CD4-positive, alpha-beta T cell treated with Interleukin-6 for 4 hours (primary cell): ENCODE measurements around the gene FRMD8.

Source experiments
- DNase-seq: peaks from one replicate; pipeline ENCODE4 v3.0.0-alpha.2; 2020; ENCODE audit warnings: mixed read lengths

Gene FRMD8

DNA sequence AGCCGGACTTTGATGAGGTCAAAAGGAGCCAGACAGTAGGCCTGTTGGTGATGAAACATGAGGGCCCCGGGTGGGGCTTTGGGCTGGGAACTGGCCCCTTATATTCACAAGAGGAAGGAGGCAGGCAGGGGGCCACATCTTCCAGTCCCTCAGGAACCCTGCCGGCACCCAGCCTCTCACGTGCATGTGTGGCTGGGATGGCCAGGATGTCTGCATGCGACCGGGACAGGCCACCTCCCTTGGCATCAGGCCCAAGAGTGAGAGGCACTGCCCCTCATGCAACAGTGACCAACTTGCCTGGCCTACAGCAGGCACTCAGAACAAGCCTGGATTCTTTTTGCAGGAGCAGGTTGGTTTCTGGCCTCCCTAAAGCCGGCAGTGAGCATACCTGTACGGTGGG is 9.4 kb upstream of the FRMD8 start:
- DNase-seq: no peak

DNA sequence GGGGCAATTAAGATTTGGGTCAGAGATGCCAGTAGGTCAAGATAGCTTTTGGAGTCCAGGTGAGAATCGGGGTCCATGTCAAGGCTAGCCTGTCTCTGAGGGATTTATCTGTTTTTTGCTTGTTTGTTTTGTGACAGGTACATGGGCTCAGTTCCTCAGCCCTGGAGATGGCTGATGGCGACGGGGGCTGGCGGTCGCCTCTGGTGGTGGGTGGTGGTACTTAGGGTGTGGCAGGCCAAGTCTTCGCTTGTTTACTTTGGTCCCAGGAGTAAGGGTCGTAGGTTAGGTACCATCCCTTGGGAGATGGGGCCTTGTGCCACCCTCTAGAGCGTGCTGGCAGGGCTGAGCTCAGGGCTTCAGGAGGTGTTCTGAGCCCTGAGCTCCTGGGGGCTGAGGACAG is 8.7 kb upstream of the FRMD8 start:
- no peak for DNase-seq

DNA sequence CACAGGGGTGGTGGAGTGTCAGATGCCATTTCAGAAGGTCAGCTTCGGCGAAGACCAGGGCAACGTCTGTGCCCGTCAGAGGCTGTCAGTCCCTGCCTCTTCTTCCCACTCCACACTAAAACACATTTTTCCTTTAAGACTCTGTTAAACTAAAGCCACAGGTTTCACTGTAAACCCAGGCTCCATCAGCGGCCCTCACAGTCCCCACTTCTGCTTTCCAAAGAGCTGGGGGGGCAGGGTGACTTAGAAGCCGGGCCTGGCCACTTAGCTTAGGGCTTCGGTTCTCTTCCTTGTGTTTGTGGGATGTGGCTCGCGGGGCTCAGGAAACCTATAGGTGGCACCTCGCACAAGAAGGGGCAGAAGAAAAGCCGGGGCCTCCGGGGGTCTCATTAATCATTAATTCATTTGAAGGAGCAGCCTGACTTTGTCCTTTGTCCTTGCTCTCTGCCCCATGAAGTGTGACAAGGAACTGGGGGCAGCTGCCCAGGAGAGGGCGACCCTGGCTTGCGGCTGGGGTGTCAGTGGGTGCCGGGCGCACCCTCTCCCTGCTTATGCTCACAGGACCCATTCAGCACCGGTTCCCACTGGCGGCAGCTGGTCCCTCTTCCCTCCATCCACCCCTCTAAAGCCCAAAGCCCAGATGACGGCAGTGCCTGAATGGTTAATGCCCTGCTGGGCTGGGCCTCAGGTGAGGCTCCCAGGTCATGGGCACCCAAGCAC is 8.1 kb upstream of the FRMD8 start:
- peak; percentile 38 for DNase-seq

DNA sequence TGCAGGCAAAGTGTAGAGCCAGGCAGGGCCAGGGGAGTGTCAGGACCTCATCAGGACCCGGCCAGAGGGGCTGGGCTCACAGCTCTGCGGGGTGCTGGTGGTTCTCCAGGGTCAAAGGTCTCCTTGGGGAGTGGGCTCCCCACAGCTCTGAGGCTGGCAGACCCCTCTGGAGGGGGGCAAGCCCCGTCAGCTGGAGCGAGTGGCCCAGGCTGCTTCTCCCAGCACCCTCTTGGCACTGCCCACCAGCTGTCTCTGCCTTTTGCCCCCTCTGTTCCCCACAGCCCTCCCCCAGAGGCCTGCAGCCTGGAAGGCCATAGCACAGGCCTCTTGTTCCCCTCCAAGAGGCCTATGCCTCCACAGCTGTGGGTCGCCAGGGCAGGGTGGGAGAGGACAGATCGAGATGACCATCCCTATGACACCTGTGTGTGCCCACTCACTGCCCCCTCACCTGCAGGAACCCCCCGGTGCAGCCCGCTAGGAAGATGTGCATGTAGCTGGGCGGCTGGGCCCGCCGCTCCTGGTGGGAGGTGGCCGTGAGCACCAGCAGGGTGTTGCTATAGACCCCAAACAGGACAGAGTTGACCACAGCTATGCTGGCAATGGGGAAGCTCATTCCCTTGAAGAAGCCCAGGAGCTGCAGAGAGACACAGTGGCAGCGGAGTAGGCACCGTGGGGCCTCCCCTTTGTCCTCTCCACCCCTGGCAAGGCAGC is 7.4 kb upstream of the FRMD8 start:
- no peak for DNase-seq

DNA sequence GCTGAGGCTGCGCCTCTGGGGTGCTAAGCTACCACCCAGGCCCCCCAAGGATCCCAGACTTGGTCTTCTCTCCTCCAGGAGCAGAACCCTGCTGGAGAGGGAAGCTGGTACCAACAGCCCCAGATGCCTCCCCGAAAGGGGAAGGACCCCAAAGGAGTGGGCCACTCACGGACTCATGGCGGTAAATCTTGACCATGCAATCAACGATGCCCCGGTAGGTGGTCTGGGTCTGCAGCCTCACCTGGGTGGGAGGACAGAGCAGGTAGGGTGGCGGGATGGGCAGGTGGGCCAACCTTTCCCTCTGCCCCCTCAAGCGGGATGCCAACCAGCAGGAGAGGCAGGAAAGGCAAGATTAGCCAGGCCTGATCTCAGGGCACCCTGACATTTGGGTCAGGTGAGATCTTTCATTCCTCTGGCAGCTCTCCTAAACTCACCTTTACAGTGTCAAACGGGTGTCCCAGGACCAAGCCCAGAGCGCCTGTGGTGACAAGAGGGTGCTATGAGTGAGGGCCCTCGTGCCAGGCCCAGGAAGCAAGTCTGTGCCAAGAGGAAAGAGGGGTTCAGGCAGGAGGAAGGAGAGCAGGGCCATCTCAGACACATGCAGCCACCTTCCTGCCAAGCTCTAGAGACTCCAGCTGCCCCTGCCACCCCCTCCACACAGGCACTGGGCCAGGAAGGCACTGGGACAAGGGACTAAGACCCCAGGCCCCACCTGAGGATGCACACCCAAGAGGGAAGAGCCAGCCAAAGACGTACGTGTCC is 6.6 kb upstream of the FRMD8 start:
- DNase-seq: no peak

GRCh38 chr11:65380460-65381119 is 5.8 kb upstream of the FRMD8 start:
- no peak for DNase-seq

DNA sequence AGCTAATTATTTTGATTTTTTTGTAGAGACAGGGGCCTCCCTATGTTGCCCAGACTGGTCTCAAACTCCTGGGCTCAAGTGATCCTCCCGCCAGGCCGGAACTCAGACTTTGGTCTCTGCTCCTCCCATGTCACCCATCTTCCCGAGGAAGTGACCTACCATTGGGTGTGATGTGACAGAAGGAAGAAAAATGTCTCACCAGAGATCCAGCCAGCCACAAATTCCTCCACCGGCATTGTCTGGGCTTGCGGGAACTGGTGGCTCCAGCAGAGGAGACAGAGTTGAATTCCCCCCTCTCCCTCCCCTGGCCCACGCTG is 4.8 kb upstream of the FRMD8 start:
- no peak for DNase-seq

- peak; percentile 96 for DNase-seq
Observed at GRCh38 chr11:65382033-65382803, 4.2 kb upstream of the FRMD8 start, which contains the start of gene SLC25A45. TSS of gene SLC25A45 (minus strand) at chr11:65382646. CDS start at chr11:65381951, 695 bp downstream.

- DNase-seq: no peak
Observed at GRCh38 chr11:65382804-65383368, 3.6 kb upstream of the FRMD8 start.

- no peak for DNase-seq
Observed at GRCh38 chr11:65383778-65384177, 2.7 kb upstream of the FRMD8 start.

GRCh38 chr11:65384301-65384889 is 2.0 kb upstream of the FRMD8 start:
- DNase-seq: peak; percentile 53

DNA sequence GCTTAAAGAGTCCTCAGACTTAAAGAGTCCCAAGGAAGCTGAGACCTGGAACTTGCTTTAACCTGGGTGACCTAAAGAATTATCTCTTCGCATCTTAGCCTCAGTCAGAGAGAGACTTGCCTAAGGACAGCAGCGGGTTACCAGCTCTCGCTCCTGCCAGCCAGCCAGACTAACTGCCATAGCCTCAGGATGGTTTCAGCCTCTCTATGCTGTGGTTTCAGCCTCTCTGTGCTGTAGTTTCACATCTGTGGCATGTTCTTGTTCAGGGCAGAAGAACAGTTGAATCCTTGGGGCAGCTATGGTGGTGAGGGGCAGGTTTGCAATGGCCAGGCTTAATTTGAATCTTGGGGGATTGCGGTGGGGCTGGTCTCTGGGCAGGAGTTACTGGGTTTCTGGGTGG is 2.3 kb downstream of the FRMD8 start:
- DNase-seq: no peak

DNA sequence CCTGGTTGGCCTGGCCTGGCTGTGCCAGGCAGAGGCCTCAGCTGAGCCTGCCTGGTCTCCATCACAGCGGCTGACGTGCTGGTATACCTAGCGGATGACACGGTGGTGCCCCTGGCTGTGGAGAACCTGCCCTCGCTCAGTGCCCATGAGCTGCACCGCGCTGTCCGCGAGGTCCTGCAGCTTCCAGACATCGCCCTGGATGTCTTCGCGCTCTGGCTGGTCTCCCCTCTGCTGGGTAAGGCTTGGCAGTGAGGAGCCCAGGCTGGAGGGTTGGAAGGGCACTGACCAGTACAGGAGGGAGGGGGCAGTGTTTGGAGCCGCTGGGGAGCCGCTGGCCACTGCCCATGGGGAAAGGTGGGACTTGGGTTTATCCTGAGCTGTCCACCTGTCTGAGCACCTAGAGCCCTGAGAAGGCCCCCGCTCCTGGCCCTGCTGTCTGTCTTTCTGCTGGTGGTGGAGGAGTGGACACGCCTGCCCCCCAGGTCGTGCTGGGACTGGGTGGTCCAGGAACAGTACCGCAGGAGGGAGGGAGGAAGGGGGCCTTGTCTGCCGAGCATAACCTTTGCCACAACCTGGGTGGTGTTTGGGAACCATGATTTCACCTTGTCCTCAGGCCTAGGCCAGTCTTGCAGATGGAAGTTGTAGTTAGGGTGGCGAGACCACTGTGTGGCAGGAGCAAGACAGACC is 3.0 kb downstream of the FRMD8 start:
- no peak for DNase-seq

DNA sequence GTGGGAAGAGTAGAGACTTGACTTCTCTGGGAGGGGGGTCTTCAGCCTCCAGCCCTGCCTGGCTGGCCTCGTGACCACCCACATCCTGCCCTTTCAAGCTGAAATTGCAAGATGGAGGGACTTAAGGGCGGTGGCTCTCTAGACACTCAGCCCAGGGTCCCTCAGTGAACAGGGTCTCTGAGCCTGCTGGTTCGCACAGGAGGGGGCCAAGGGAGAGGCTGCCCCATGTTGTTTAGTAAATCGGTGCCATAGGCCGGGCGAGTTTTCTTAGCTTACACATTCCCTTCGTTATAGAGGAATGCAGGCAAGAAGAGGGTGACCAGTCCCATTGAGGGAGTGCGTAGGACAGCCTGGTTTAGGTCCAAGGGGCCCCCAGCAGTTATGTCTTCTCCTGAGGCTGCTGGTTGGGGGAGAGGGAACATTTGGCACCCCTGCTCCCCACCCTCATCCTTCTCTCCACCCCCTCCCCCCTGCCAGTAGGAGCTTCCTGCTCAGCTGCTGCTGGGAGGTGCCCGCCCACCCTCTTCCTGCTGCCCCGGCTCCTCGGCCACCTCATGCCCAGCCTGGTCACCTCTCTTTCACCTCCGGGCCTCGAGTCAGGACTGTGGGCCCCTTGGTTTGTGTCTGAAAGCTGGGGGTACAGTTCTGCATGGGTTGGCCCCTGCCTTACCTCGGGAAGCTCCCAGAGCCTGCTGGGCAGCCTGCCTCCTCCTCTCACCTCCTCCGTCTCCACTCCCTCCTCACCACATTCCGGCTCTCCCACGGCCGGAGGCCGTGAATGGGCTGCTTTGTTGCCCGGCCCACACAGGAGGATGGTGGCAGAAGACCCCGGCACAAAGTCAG is 3.9 kb downstream of the FRMD8 start:
- DNase-seq: no peak

- DNase-seq: no peak
Observed at GRCh38 chr11:65390996-65391395, 4.6 kb downstream of the FRMD8 start.

- DNase-seq: no peak
Observed at GRCh38 chr11:65392186-65392829, 5.9 kb downstream of the FRMD8 start.

DNA sequence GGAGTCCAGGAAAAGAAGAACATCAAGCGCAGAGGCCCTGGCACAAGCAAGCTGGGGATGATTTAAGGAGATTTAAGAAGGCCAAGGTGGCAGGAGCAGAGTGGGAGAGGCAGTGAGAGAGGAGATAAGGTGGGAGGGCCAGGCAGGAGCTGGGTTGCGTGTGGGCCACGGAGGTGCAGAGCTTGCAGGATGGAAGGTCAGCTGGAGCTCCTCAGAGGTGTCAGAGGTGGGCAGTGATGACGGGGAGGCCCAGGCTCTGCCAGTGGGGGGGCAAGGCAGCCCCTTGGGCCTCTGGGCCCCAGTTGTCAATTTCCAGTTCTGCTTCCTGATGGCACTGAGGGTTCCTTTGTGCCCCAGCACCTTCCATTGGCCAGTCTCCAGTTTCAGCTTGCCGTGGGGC is 6.5 kb downstream of the FRMD8 start:
- DNase-seq: no peak

DNA sequence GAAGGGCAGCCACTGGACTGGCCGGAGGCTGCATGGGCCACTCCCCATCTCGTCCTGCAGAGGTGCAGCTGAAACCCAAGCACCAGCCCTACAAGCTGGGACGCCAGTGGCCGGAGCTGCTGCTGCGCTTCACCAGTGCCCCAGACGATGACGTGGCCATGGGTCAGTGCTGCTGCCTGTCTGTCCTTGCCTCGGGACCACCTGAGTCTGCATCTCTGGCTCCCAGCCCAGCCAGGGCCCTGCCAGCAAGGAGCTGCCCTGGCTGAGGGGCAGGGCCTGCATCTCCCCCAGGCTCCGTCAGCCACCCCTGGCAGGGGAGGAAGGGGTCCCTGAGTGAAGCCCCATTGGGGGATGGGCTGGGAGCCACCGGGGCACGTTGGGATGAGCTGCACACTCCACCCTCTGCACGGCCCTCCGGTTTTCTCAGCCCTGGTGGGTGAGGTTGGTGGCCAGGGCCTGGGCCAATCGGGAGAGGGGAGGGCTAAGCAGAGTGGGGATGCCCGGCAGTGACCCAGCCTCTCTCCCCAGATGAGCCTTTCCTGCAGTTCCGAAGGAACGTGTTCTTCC is 7.2 kb downstream of the FRMD8 start:
- no peak for DNase-seq

GRCh38 chr11:65394125-65394536 is 7.7 kb downstream of the FRMD8 start:
- DNase-seq: no peak
